ENCODE results near the gene PCGF5. TPM values are rescaled to one million over a fixed set of nuclear protein-coding genes. Genes with fewer than 3 reads are reported as not detected.

Gene PCGF5
- total RNA-seq, 2 donors from 2014 or later: 66.7 to 86.8 TPM

GRCh38 chr10:91219371-91220193 is 881 bp upstream of the PCGF5 start:
- ATAC-seq (no peak), DNase-seq (no peak)
- Mint-ChIP-seq H3K4me1 (peaks cover 38% of the 10 kb centered on the region), H3K27me3 (no peaks in the 10 kb centered on the region), H3K27ac (peak overlapping the region; percentile 71), H3K36me3 (ENCODE audit: low read depth) (no peaks in the 10 kb centered on the region), H3K4me3 (peak overlapping the region; percentile 94)
- no peaks in the 10 kb centered on the region for H3K9me3 ChIP-seq (ENCODE audit: control insufficient read depth, low read length, poor library complexity, severe bottlenecking)

- ATAC-seq (peak; percentile 26), DNase-seq (no peak)
- Mint-ChIP-seq H3K36me3 (ENCODE audit: low read depth) (no peaks in the 10 kb centered on the region), H3K27me3 (no peaks in the 10 kb centered on the region), H3K4me1 (peaks cover 38% of the 10 kb centered on the region), H3K4me3 (peak overlapping the region; percentile 94), H3K27ac (peak overlapping the region; percentile 75)
- no peaks in the 10 kb centered on the region for H3K9me3 ChIP-seq (ENCODE audit: control insufficient read depth, low read length, poor library complexity, severe bottlenecking)
These were observed 652 bp downstream of the PCGF5 start for GRCh38 chr10:91220954-91221675.

DNA sequence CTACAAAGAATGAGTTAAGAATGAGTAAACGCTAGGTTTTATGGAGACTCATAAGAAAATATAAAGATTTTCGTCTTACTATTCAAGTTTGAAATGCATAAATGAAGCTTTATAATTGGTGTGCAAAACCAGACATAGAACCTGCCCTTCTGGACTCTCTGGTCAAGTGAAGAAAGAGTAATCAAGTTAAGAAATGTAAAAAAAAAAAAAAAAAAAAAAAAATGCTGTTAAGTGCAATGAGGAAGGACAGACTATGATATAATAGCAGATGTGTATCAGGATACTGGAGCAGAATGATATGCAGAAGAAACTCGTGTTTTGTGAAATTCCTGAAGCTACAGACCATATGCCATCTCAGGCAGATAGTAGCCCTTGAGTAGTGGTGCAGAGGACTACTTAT is 5.6 kb downstream of the PCGF5 start:
- H3K36me3 Mint-ChIP-seq (ENCODE audit: low read depth): peaks cover 6% of the 10 kb centered on the region
- DNase-seq (no peak), ATAC-seq (no peak)
- H3K27ac Mint-ChIP-seq: no peak overlapping the region
- H3K9me3 ChIP-seq (ENCODE audit: control insufficient read depth, low read length, poor library complexity, severe bottlenecking): no peaks in the 10 kb centered on the region
- peaks cover 50% of the 10 kb centered on the region for H3K4me1 Mint-ChIP-seq
- H3K4me3 Mint-ChIP-seq: no peak overlapping the region
- no peaks in the 10 kb centered on the region for H3K27me3 Mint-ChIP-seq

- peak overlapping the region; percentile 94 for H3K27ac Mint-ChIP-seq
- H3K36me3 Mint-ChIP-seq (ENCODE audit: low read depth): peaks cover 6% of the 10 kb centered on the region
- H3K4me3 Mint-ChIP-seq: no peak overlapping the region
- ATAC-seq (no peak), DNase-seq (no peak)
- no peaks in the 10 kb centered on the region for H3K9me3 ChIP-seq (ENCODE audit: control insufficient read depth, low read length, poor library complexity, severe bottlenecking)
- H3K27me3 Mint-ChIP-seq: no peaks in the 10 kb centered on the region
- H3K4me1 Mint-ChIP-seq: peaks cover 35% of the 10 kb centered on the region
These were observed 7.1 kb downstream of the PCGF5 start for GRCh38 chr10:91227576-91227975.

DNA sequence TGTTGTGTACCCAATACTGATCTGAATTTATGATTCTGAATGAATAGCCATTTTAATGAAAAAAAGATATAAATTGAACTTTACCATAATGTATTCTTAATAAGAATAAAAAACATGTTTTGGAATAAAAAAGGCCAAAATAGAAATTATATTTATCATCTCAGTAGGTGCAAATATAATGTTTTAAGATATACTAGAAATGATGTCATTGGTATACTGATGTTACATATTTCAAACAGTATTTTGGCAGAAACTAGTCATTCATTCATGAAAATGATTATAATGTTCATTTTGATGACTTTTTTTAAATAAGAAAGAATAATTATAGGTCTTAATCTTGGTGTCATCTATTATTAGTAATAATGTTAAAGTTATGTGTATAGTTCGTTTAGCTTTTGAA is 9.2 kb downstream of the PCGF5 start:
- H3K4me3 Mint-ChIP-seq: no peak overlapping the region
- no peaks in the 10 kb centered on the region for H3K9me3 ChIP-seq (ENCODE audit: control insufficient read depth, low read length, poor library complexity, severe bottlenecking)
- no peaks in the 10 kb centered on the region for H3K27me3 Mint-ChIP-seq
- DNase-seq (no peak), ATAC-seq (no peak)
- H3K27ac Mint-ChIP-seq: no peak overlapping the region
- H3K4me1 Mint-ChIP-seq: peaks cover 28% of the 10 kb centered on the region
- peaks cover 6% of the 10 kb centered on the region for H3K36me3 Mint-ChIP-seq (ENCODE audit: low read depth)

DNA sequence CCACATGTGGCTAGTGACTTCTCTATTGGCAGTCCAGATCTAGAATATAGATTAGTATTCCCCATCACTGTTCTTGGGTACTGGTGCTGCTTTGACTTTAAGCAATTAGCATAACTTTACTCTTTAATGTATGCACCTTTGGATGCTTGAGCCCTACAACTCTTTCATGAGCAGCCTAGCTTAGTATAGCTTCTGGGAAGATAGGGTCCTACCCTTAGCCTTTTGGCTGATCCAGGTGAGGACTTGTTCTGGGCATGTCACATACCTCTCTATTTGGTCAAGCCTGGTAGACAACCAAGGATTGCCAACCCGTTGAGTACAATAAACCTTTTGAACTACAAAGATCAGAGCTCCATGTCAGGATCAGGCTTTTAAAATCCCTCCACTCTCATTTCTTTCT is 17.7 kb downstream of the PCGF5 start:
- no peak for DNase-seq
- peak overlapping the region; percentile 84 for H3K27ac Mint-ChIP-seq
- no peak overlapping the region for H3K4me3 Mint-ChIP-seq

GRCh38 chr10:91239789-91240188 is 19.3 kb downstream of the PCGF5 start:
- no peaks in the 10 kb centered on the region for H3K36me3 Mint-ChIP-seq (ENCODE audit: low read depth)
- no peak for DNase-seq
- no peaks in the 10 kb centered on the region for H3K27me3 Mint-ChIP-seq
- no peak for ATAC-seq
- peak overlapping the region; percentile 84 for H3K27ac Mint-ChIP-seq
- H3K4me1 Mint-ChIP-seq: peaks cover 24% of the 10 kb centered on the region
- no peak overlapping the region for H3K4me3 Mint-ChIP-seq
- no peaks in the 10 kb centered on the region for H3K9me3 ChIP-seq (ENCODE audit: control insufficient read depth, low read length, poor library complexity, severe bottlenecking)

More for the DNA sequence above, 17.7 kb downstream of the PCGF5 start:
- ATAC-seq: no peak
- no peaks in the 10 kb centered on the region for H3K9me3 ChIP-seq (ENCODE audit: control insufficient read depth, low read length, poor library complexity, severe bottlenecking)
- Mint-ChIP-seq H3K27me3 (no peaks in the 10 kb centered on the region), H3K36me3 (ENCODE audit: low read depth) (no peaks in the 10 kb centered on the region), H3K4me1 (peaks cover 27% of the 10 kb centered on the region)

- Mint-ChIP-seq H3K27me3 (no peaks in the 10 kb centered on the region), H3K36me3 (ENCODE audit: low read depth) (no peaks in the 10 kb centered on the region), H3K27ac (no peak overlapping the region), H3K4me3 (peak overlapping the region; percentile 46), H3K4me1 (peaks cover 21% of the 10 kb centered on the region)
- H3K9me3 ChIP-seq (ENCODE audit: control insufficient read depth, low read length, poor library complexity, severe bottlenecking): no peaks in the 10 kb centered on the region
- DNase-seq (no peak), ATAC-seq (peak; percentile 53)
These were observed 22.5 kb downstream of the PCGF5 start for GRCh38 chr10:91242940-91243339.

DNA sequence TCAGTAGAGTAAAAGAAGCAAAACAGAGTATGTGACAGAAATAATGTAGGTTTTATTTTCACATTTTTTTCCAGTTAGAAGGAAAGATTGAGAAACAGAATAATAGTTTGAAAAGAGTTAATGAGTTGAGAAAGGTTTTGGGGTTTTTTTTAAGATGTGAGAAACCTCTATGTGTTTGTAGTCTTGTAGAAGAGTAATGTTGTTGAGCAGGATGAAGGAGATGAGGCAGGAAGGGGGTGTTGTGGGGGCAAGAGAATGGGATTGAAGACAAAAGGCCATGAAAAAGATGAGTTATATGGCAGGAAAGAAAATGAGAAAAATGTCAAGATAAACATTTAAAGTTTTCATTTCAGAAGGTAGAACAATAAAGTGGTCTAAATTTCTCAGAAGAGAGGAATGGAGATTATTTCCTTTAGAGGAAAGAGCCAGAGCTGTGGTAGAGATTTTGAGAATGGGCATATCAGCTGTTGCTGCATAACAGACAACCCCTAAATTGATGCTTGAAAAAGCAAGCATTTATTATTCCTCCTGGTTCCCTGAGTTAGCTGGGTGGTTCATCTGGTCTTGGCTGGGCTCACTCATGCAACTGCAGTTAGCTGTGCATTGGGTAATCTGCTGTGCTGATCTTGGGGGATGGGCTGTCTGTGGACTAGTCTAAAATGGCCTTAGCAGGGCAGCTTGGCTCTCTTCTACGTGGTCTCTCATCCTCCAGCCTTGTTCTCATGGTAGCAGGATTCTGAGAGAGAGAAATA is 27.1 kb downstream of the PCGF5 start:
- Mint-ChIP-seq H3K4me3 (no peak overlapping the region), H3K4me1 (peaks cover 15% of the 10 kb centered on the region), H3K36me3 (ENCODE audit: low read depth) (no peaks in the 10 kb centered on the region), H3K27me3 (no peaks in the 10 kb centered on the region), H3K27ac (no peak overlapping the region)
- H3K9me3 ChIP-seq (ENCODE audit: control insufficient read depth, low read length, poor library complexity, severe bottlenecking): no peaks in the 10 kb centered on the region
- no peak for DNase-seq
- ATAC-seq: peak; percentile 25

DNA sequence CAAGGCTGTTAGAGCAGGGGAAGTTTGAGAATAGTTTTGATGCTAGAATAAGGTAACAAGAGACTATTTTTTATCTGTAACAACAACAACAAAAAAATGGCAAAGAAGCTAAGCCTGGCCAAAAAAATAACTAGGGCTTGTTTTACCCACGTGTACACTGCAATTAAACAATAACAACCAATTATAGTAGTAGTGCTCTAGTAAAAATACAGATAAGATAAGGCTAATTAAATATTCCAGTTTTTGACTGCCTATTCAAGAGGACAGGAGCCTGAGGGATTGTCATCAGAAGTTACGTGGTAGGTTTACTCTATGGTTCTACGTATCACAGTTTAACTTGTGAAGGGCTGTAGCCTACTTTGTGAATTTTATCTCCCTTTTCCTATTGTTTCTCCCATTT is 29.2 kb downstream of the PCGF5 start:
- peaks cover 11% of the 10 kb centered on the region for H3K36me3 Mint-ChIP-seq (ENCODE audit: low read depth)
- H3K27me3 Mint-ChIP-seq: no peaks in the 10 kb centered on the region
- no peak overlapping the region for H3K4me3 Mint-ChIP-seq
- ATAC-seq (no peak), DNase-seq (no peak)
- no peaks in the 10 kb centered on the region for H3K9me3 ChIP-seq (ENCODE audit: control insufficient read depth, low read length, poor library complexity, severe bottlenecking)
- H3K4me1 Mint-ChIP-seq: peaks cover 15% of the 10 kb centered on the region
- H3K27ac Mint-ChIP-seq: no peak overlapping the region

GRCh38 chr10:91250341-91250740 is 29.9 kb downstream of the PCGF5 start:
- Mint-ChIP-seq H3K4me3 (no peak overlapping the region), H3K27me3 (no peaks in the 10 kb centered on the region), H3K36me3 (ENCODE audit: low read depth) (peaks cover 11% of the 10 kb centered on the region), H3K4me1 (peaks cover 15% of the 10 kb centered on the region), H3K27ac (no peak overlapping the region)
- ATAC-seq (no peak), DNase-seq (no peak)
- no peaks in the 10 kb centered on the region for H3K9me3 ChIP-seq (ENCODE audit: control insufficient read depth, low read length, poor library complexity, severe bottlenecking)

GRCh38 chr10:91251430-91252056 is 31.1 kb downstream of the PCGF5 start:
- peak; percentile 83 for ATAC-seq
- no peak overlapping the region for H3K27ac Mint-ChIP-seq
- peak in 2 of 3 donors; percentile 20 to 38 for DNase-seq

DNA sequence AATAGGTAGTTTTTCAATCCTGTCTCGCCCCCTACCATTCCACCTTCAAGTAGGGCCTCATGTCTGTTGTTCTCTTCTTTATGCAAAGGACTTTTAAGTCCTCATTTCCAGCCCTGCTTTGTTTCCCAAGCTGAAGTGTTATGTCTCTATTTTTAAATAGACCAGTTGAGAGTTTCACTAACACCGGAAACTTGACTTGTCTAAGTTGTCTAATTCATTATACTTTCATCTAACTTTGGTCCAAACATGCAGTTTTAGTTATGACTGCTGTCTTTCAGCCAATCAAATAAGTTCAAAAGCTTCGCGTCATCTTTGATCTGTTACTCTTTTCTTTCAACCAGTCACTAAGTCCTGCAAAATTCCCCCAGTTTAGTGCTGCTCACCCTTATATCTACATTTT is 32.8 kb downstream of the PCGF5 start:
- DNase-seq (no peak), ATAC-seq (no peak)
- Mint-ChIP-seq H3K4me3 (peak overlapping the region; percentile 15), H3K4me1 (peaks cover 21% of the 10 kb centered on the region), H3K27me3 (no peaks in the 10 kb centered on the region), H3K27ac (no peak overlapping the region), H3K36me3 (ENCODE audit: low read depth) (peaks cover 11% of the 10 kb centered on the region)
- no peaks in the 10 kb centered on the region for H3K9me3 ChIP-seq (ENCODE audit: control insufficient read depth, low read length, poor library complexity, severe bottlenecking)

More at GRCh38 chr10:91251430-91252056, 31.1 kb downstream of the PCGF5 start:
- Mint-ChIP-seq H3K36me3 (ENCODE audit: low read depth) (peaks cover 11% of the 10 kb centered on the region), H3K4me3 (no peak overlapping the region), H3K4me1 (peaks cover 19% of the 10 kb centered on the region), H3K27me3 (no peaks in the 10 kb centered on the region)
- H3K9me3 ChIP-seq (ENCODE audit: control insufficient read depth, low read length, poor library complexity, severe bottlenecking): no peaks in the 10 kb centered on the region

Data from T-helper 17 cell (primary cell).